Ammon's horn (tissue), 1 donor: ENCODE results near the gene ADCY3.

Experiments
- DNase-seq: peaks from one replicate; pipeline ENCODE4 v3.0.0-alpha.2; 2016; ENCODE audit warnings: low spot score

ADCY3 gene

GRCh38 chr2:24920098-24920808 lies at the start of gene ADCY3:
ADCY3 (minus strand) TSS chr2:24920237; CDS start chr2:24918987, 1,250 bp downstream.
- peak; percentile 71 for DNase-seq

- DNase-seq = no peak
These were observed 49.7 kb upstream of the ADCY3 start for GRCh38 chr2:24969784-24970183.

GRCh38 chr2:24961903-24962302 lies 41.9 kb upstream of the ADCY3 start:
- no peak for DNase-seq

- no peak for DNase-seq
These were observed 39.7 kb upstream of the ADCY3 start for GRCh38 chr2:24959761-24960160.

- DNase-seq = no peak
These were observed 38.4 kb upstream of the ADCY3 start for GRCh38 chr2:24958411-24958935.

GRCh38 chr2:24957976-24958375 lies 37.9 kb upstream of the ADCY3 start:
- no peak for DNase-seq

- DNase-seq = no peak
These were observed 37.2 kb upstream of the ADCY3 start for GRCh38 chr2:24957221-24957620.

GRCh38 chr2:24955921-24956320 lies 35.9 kb upstream of the ADCY3 start:
- DNase-seq = no peak

- DNase-seq = no peak
These were observed 35.2 kb upstream of the ADCY3 start for GRCh38 chr2:24955232-24955631.

GRCh38 chr2:24950102-24950501 lies 30.1 kb upstream of the ADCY3 start:
- no peak for DNase-seq

GRCh38 chr2:24948506-24948905 lies 28.5 kb upstream of the ADCY3 start:
- no peak for DNase-seq

GRCh38 chr2:24947561-24948157 lies 27.6 kb upstream of the ADCY3 start:
- DNase-seq = no peak

- DNase-seq = no peak
These were observed 25.9 kb upstream of the ADCY3 start for GRCh38 chr2:24945907-24946306.

- DNase-seq = no peak
These were observed 23.5 kb upstream of the ADCY3 start for GRCh38 chr2:24943427-24944053.

GRCh38 chr2:24939353-24939752 lies 19.3 kb upstream of the ADCY3 start:
- DNase-seq = no peak

- no peak for DNase-seq
These were observed 17.2 kb upstream of the ADCY3 start for GRCh38 chr2:24937236-24937635.

- no peak for DNase-seq
These were observed 15.1 kb upstream of the ADCY3 start for GRCh38 chr2:24935145-24935544.

GRCh38 chr2:24932715-24933114 lies 12.7 kb upstream of the ADCY3 start:
- no peak for DNase-seq

GRCh38 chr2:24930768-24931167 lies 10.7 kb upstream of the ADCY3 start:
- DNase-seq = no peak

GRCh38 chr2:24929230-24929629 lies 9.2 kb upstream of the ADCY3 start:
- no peak for DNase-seq

- DNase-seq = no peak
These were observed 8.0 kb upstream of the ADCY3 start for GRCh38 chr2:24928036-24928435.

GRCh38 chr2:24926602-24927252 lies 6.7 kb upstream of the ADCY3 start:
- no peak for DNase-seq

- DNase-seq = no peak
These were observed 6.2 kb upstream of the ADCY3 start for GRCh38 chr2:24926220-24926601.
